Measurements from ENCODE around the gene CLEC2D. TPM values are rescaled to one million over a fixed set of nuclear protein-coding genes. Genes with fewer than 3 reads are reported as not detected.
"Not testable (repeated sequence)": the region's sequence is repeated elsewhere in the genome, so short reads cannot be mapped to it uniquely, and the experiment has no call there.

Gene CLEC2D
- total RNA-seq, 1 donor from 2014 or later, result 12.9 TPM

DNA sequence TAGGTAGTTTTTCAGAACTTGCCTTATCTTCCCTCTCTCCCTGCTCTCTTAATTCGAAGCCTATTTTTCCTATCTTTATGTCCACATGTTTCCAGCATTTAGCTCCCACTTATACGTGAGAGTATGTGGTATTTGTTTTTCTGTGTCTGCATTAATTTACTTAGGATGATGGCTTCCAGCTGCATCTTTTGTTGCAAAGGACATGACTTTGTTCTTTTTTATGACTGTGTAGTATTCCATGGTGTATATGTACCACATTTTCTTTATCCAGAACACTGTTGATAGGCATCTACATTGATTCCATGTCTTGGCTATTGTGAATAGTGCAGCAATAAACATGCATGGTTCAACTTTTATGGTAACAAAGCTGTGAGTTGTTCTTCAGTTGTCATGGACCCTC lies 7.8 kb upstream of the CLEC2D start:
- Histone ChIP-seq H3K4me3 (no peak overlapping the region), H3K27me3 (no peaks in the 10 kb centered on the region), H3K27ac (no peak overlapping the region), H3K4me1 (peaks cover 7% of the 10 kb centered on the region), H3K36me3 (peaks cover 28% of the 10 kb centered on the region), H3K9me3 (no peaks in the 10 kb centered on the region)
- TF ChIP-seq, protein P1, sequence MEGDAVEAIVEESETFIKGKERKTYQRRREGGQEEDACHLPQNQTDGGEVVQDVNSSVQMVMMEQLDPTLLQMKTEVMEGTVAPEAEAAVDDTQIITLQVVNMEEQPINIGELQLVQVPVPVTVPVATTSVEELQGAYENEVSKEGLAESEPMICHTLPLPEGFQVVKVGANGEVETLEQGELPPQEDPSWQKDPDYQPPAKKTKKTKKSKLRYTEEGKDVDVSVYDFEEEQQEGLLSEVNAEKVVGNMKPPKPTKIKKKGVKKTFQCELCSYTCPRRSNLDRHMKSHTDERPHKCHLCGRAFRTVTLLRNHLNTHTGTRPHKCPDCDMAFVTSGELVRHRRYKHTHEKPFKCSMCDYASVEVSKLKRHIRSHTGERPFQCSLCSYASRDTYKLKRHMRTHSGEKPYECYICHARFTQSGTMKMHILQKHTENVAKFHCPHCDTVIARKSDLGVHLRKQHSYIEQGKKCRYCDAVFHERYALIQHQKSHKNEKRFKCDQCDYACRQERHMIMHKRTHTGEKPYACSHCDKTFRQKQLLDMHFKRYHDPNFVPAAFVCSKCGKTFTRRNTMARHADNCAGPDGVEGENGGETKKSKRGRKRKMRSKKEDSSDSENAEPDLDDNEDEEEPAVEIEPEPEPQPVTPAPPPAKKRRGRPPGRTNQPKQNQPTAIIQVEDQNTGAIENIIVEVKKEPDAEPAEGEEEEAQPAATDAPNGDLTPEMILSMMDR (IDR thresholded peaks at IDR 0.05), result no peak
- DNase-seq, result no peak
- intact Hi-C loops (cut with DNase I), result no loop called here
- no peak for ATAC-seq

- Histone ChIP-seq H3K27ac (peak overlapping the region; percentile 44), H3K27me3 (no peaks in the 10 kb centered on the region), H3K4me1 (peaks cover 7% of the 10 kb centered on the region), H3K36me3 (peaks cover 25% of the 10 kb centered on the region), H3K9me3 (no peaks in the 10 kb centered on the region), H3K4me3 (no peak overlapping the region)
- ATAC-seq, result peak; percentile 91
- DNase-seq, result no peak
- intact Hi-C loops (cut with DNase I), result no loop called here
- TF ChIP-seq, protein P1 (IDR thresholded peaks at IDR 0.05), result no peak
These were observed 7.0 kb upstream of the CLEC2D start for GRCh38 chr12:9662488-9662887.

GRCh38 chr12:9667403-9668160 lies 1.9 kb upstream of the CLEC2D start:
- no peak overlapping the region for H3K27ac ChIP-seq
- ATAC-seq, result no peak

GRCh38 chr12:9668161-9669018 lies 1.1 kb upstream of the CLEC2D start:
- no peak overlapping the region for H3K27ac ChIP-seq
- intact Hi-C loops (cut with DNase I), result no loop called here
- TF ChIP-seq, protein P1 (IDR thresholded peaks at IDR 0.05), result no peak
- ATAC-seq (no peak), DNase-seq (no peak)
- peaks cover 8% of the 10 kb centered on the region for H3K36me3 ChIP-seq
- no peaks in the 10 kb centered on the region for H3K9me3 ChIP-seq
- no peaks in the 10 kb centered on the region for H3K4me1 ChIP-seq
- no peak overlapping the region for H3K4me3 ChIP-seq
- no peaks in the 10 kb centered on the region for H3K27me3 ChIP-seq

More at GRCh38 chr12:9667403-9668160, 1.9 kb upstream of the CLEC2D start:
- H3K4me1 ChIP-seq, result no peaks in the 10 kb centered on the region
- TF ChIP-seq, protein P1 (IDR thresholded peaks at IDR 0.05), result no peak
- H3K4me3 ChIP-seq, result no peak overlapping the region
- peaks cover 8% of the 10 kb centered on the region for H3K36me3 ChIP-seq
- DNase-seq, result no peak
- intact Hi-C loops (cut with DNase I), result no loop called here
- no peaks in the 10 kb centered on the region for H3K9me3 ChIP-seq
- no peaks in the 10 kb centered on the region for H3K27me3 ChIP-seq

DNA sequence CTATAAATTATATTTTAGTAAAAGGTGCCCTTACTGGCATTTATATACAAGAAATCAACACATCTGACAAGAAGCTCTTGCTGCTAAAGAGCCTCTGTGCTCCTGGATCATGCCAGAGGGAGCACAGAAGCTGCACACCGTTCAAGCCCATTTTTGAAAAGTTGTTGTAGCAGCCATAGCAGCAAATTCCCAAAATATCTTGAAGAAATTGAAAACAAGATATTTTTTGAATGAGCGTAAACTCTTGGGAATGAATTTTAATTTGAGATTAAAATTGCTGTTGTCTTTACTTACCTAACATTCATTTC lies 540 bp upstream of the CLEC2D start:
- ATAC-seq (no peak), DNase-seq (no peak)
- no peaks in the 10 kb centered on the region for H3K9me3 ChIP-seq
- H3K4me3 ChIP-seq, result no peak overlapping the region
- H3K4me1 ChIP-seq, result peaks cover 5% of the 10 kb centered on the region
- H3K27me3 ChIP-seq, result no peaks in the 10 kb centered on the region
- H3K27ac ChIP-seq, result no peak overlapping the region
- intact Hi-C loops (cut with DNase I), result no loop called here
- TF ChIP-seq, protein P1 (IDR thresholded peaks at IDR 0.05), result no peak
- H3K36me3 ChIP-seq, result peaks cover 8% of the 10 kb centered on the region

DNA sequence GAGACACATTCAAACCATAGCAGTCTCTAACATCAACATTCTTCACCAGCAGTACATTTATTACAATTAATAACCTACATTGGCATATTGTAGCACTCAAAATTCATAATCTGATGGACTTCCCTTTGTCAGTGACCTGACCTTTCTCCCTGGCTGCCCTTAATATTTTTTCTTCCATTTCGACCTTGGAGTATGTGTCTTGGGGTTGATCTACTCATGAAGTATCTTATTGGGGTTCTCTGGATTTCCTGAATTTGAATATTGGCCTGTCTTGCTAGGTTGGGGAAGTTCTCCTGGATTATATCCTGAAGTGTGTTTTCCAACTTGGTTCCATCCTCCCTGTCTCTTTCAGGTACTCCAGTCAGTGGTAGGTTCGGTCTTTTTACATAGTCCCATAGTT lies 2.8 kb downstream of the CLEC2D start:
- intact Hi-C loops (cut with DNase I); H3K4me1 ChIP-seq; H3K27ac ChIP-seq; H3K27me3 ChIP-seq; H3K9me3 ChIP-seq; H3K4me3 ChIP-seq; ATAC-seq; DNase-seq; H3K36me3 ChIP-seq: not testable (repeated sequence)

Measured in upper lobe of right lung (tissue), 1 donor.